Gastroesophageal sphincter (tissue), 3 donors: ENCODE data around the gene CACNB4.

Source experiments
- CTCF ChIP-seq, 4 experiments: fragments of 200-600 bp in 2 of 4; fragments of 450-650 bp in 2 of 4; sonication (generic) in 1 of 4; IDR thresholded peaks; one replicate each; pipeline ENCODE4 v1.5.1; 2017 to 2019; ENCODE audit warnings: antibody characterized with exemption in 4 of 4, mild to moderate bottlenecking in 2 of 4, moderate library complexity in 2 of 4
- EP300 ChIP-seq: sonication (generic); formaldehyde crosslinking; IDR thresholded peaks from one replicate; pipeline ENCODE4 v1.6.1; 2017; ENCODE audit warnings: antibody characterized with exemption, mild to moderate bottlenecking
- POLR2AphosphoS5 ChIP-seq: sonication (generic); formaldehyde crosslinking; IDR thresholded peaks from one replicate; pipeline ENCODE4 v1.6.1; 2017; ENCODE audit warnings: antibody characterized with exemption

- TF ChIP-seq POLR2AphosphoS5, result no peak
- no peak for TF ChIP-seq CTCF (IDR thresholded peaks at IDR 0.05)
- no peak for TF ChIP-seq EP300
Observed at GRCh38 chr2:152134488-152135280, 35.8 kb upstream of the CACNB4 start.
